GM21515 (cell line): ENCODE measurements around the gene WNT4.

Experiments
- ATAC-seq: cut with Tn5 transposase; IDR thresholded peaks from one replicate; pipeline ENCODE4 v1.9.1; 2021; ENCODE audit not compliant: unreplicated experiment

The WNT4 gene

GRCh38 chr1:22089134-22089571 lies 53.7 kb downstream of the WNT4 start:
- no peak for ATAC-seq

- ATAC-seq = no peak
Measured at GRCh38 chr1:22088331-22088730, 54.6 kb downstream of the WNT4 start.

DNA sequence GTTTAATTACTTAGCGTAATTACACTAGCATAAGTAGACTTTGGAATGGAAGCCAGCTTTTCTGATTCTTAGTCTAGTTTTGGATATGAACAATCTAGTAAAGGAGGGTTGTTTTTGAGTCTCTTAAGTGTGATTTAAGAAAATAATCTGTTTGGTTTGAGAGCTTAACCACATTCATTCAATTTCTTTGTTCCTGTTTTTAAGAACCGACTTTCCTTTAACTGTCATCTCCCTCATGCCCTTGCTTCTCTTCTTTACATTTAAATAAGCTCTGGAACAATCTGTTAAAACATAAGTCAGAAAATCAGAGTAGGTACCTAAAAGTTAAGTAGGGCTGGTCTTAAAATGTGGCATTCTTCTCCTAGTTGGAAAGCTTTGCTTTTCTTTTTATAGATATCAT lies 62.7 kb downstream of the WNT4 start:
- no peak for ATAC-seq

- no peak for ATAC-seq
Measured at GRCh38 chr1:22078133-22078532, 64.8 kb downstream of the WNT4 start.

- ATAC-seq = no peak
Measured at GRCh38 chr1:22077728-22078127, 65.2 kb downstream of the WNT4 start.

- ATAC-seq = no peak
Measured at GRCh38 chr1:22076346-22076745, 66.6 kb downstream of the WNT4 start.

DNA sequence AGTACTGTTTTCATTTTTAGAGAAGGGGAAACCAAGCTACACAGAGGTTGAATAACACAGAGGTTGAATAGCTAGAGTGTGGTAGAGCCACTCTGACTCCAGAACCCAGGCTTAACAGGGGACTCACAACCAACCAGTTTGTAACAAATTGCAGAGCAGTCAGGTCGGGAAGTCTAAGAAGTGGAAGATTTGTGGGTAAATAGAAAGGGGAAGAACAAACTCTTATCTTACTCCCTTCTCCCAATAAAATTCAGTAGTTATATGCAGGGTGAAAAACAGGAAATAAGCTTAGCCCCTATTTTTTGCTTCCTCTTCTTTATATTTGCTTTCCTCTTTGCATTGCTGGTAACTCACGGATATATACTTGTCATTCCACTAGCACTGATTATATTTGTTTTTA lies 67.2 kb downstream of the WNT4 start:
- no peak for ATAC-seq

- ATAC-seq = no peak
Measured at GRCh38 chr1:22074803-22075202, 68.1 kb downstream of the WNT4 start.

- ATAC-seq = no peak
Measured at GRCh38 chr1:22071511-22071910, 71.4 kb downstream of the WNT4 start.
